Right renal cortex interstitium (tissue), 3 donors: ENCODE measurements around the gene PCDHGA8. TPM values are rescaled to one million over a fixed set of nuclear protein-coding genes. Genes with fewer than 3 reads are reported as not detected.
"Not testable (repeated sequence)": the region's sequence is repeated elsewhere in the genome, so short reads cannot be mapped to it uniquely, and the experiment has no call there.

Experiments used
- DNase-seq, 3 donors: peaks; one replicate each; pipeline ENCODE4 v3.0.0-alpha.2; 2013; ENCODE audit warnings: low read depth in 3 of 3, low spot score in 2 of 3
- polyA plus RNA-seq, 3 donors: library from polyadenylated mRNA; unstranded; fragments of 120-200 nt; gene quantifications; one replicate each; pipeline ENCODE4 v1.2.1, GENCODE V29; 2013; ENCODE audit not compliant: insufficient read length in 3 of 3

The PCDHGA8 gene
- polyA plus RNA-seq: under 1 TPM; 0.29 to 0.40 (median 0.30) TPM

- DNase-seq: no peak
These were observed at the start of gene PCDHGA8 for GRCh38 chr5:141392429-141393198. Gene PCDHGA8 (plus strand): TSS chr5:141392633. CDS start chr5:141392814, 181 bp downstream.

- DNase-seq: no peak
These were observed 49.7 kb upstream of the PCDHGA8 start for GRCh38 chr5:141342773-141343172.

DNA sequence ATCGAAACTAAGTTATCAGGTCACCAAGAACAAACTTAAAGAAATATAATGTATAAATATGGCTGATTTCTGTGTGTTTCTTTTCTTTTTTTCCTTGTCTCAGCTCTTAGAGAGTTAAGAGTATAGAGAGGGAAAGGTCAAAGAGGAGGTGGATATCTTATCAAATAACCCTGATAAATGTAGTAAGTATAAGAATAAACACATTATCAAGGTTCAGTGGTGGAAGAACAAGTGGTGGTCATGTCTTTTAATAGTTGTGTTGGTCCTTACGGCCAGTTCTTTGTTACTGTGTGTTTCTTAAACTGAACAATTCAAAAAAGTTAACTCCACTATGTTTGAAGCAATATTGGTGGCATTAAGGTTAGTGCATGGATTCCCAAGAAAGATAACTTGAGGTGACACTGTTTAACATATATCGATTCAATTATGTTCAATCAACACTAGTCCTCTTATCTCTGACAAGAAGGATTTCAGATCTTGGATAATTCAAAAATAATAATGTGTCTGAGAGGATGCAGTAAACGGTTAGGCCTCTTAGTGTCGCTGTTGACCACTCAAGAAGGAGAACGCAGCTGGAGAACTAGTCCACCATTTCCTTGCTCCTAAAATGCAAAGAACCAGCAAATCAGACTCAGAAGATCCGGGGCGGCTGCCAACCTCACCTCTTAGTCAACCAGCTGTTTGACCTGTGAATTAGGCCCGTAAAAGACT, 49.0 kb upstream of the PCDHGA8 start, which contains the start of gene PCDHGA3:
Gene PCDHGA3, plus strand, starts transcription at position 588 of the 711 bp plus-strand sequence. CDS start 205 bp downstream, outside the sequence.
- no peak for DNase-seq

DNA sequence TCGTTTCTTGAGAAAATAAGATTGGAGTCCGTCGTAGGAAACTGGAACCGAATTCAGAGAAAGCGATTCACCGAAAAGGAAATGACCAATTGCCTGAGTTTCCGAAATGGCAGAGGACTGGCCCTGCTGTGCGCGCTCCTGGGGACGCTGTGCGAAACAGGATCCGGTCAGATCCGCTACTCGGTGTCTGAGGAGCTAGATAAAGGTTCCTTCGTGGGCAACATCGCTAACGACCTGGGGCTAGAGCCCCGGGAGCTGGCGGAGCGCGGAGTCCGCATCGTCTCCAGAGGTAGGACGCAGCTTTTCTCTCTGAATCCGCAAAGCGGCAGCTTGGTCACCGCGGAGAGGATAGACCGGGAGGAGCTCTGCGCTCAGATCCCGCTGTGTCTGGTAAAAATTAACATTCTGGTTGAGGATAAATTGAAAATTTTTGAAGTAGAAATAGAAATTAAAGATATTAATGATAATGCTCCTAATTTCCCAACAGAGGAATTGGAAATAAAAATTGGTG, 48.4 kb upstream of the PCDHGA8 start:
- DNase-seq: no peak

DNA sequence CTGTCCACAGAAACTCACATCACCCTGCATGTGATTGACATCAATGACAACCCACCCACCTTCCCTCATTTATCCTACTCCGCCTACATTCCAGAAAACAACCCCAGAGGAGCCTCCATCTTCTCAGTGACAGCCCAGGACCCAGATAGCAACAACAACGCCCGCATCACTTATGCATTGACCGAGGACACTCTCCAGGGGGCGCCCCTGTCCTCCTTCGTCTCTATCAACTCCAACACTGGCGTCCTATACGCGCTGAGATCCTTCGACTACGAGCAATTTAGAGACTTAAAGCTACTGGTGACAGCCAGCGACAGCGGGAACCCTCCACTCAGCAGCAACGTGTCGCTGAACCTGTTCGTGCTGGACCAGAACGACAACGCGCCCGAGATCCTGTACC, 47.1 kb upstream of the PCDHGA8 start:
- no peak for DNase-seq

DNA sequence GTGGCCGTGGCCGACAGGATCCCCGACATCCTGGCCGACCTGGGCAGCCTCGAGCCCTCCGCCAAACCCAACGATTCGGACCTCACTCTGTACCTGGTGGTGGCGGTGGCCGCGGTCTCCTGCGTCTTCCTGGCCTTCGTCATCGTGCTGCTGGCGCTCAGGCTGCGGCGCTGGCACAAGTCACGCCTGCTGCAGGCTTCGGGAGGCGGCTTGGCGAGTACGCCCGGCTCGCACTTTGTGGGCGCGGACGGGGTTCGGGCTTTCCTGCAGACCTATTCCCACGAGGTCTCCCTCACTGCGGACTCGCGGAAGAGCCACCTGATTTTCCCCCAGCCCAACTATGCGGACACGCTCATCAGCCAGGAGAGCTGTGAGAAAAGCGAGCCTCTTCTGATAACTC, 46.4 kb upstream of the PCDHGA8 start:
- DNase-seq: not testable (repeated sequence)

- DNase-seq: no peak
These were observed 42.4 kb upstream of the PCDHGA8 start, which contains the start of gene PCDHGB1 for GRCh38 chr5:141349917-141350619. Gene PCDHGB1 (plus strand): TSS chr5:141350099. CDS start chr5:141350261, 162 bp downstream.

DNA sequence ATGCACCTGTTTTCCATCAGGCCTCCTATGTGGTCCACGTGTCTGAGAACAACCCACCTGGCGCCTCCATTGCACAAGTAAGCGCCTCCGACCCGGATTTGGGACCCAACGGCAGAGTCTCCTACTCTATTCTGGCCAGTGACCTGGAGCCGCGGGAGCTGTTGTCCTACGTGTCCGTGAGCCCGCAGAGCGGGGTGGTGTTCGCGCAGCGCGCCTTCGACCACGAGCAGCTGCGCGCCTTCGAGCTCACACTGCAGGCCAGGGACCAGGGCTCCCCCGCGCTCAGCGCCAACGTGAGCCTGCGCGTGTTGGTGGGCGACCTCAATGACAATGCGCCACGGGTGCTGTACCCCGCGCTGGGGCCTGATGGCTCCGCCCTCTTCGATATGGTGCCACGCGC, 40.8 kb upstream of the PCDHGA8 start:
- DNase-seq: no peak

DNA sequence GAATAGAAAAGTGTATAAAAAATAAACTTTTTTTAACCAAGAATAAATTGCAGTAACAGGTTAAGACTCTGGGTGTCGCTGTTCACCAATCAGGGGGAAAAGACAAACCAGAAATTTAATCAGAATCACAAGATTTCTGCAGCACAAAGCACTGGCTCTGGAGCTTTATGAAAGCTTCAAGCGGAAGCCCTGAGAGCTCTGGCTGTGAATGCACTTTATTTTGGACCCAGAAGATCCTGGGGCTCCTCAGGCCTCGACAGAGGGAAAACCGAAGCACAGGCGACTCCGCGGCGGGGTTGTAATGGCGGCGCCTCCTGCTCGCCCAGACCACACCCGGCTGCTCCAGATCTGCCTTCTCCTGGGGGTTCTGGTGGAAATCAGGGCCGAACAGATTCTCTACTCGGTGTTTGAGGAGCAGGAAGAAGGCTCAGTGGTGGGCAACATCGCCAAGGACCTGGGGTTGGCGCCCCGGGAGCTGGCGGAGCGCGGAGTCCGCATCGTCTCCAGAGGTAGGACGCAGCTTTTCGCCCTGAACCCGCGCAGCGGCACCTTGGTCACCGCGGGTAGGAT, 37.4 kb upstream of the PCDHGA8 start, which contains the start of gene PCDHGA4:
Gene PCDHGA4, plus strand, starts transcription at position 122 of the 570 bp plus-strand sequence. Its CDS starts 87 bp downstream, at position 209.
- DNase-seq: no peak

- DNase-seq: no peak
These were observed 36.8 kb upstream of the PCDHGA8 start for GRCh38 chr5:141355641-141356040.

DNA sequence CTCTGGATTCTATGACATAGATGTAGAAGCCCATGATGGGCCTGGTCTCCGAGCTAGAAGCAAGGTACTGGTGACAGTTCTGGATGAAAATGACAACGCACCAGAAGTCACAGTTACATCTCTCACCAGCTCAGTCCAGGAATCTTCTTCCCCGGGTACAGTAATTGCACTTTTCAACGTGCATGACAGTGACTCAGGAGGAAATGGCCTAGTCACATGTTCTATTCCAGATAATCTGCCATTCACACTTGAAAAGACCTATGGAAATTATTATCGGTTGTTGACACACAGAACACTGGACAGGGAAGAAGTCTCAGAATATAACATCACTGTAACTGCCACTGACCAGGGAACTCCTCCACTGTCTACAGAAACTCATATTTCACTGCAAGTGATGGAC, 36.3 kb upstream of the PCDHGA8 start:
- DNase-seq: no peak

GRCh38 chr5:141356950-141357349, 35.5 kb upstream of the PCDHGA8 start:
- no peak for DNase-seq

DNA sequence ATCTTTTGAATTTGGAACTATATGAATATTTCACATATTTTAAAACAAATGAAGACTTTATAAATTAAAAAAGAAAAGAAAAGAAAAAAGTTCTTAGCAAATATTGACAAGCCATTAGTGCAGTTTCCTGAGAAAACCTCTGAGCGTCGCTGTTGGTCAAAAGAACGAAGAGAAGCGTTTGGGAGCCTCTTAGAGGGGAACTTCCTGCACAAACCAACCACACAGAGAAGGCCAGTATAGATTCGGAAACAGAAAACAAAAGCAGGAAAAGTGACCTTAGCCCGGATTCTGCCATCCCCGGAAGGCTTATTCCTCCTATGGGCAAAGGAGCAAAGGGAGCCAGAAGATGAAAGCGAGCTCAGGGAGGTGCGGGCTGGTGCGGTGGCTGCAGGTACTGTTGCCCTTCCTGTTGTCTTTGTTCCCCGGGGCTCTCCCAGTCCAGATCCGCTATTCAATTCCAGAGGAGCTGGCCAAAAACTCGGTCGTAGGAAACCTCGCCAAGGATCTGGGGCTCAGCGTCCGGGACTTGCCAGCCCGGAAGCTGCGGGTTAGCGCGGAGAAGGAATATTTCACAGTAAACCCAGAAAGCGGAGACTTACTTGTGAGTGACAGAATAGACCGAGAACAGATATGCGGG, 32.5 kb upstream of the PCDHGA8 start, which contains the start of gene PCDHGB2:
Gene PCDHGB2, plus strand, starts transcription at position 205 of the 637 bp plus-strand sequence. Its CDS starts 142 bp downstream, at position 347.
- no peak for DNase-seq

- DNase-seq: no peak
These were observed 31.7 kb upstream of the PCDHGA8 start for GRCh38 chr5:141360685-141361084.

- DNase-seq: no peak
These were observed 29.7 kb upstream of the PCDHGA8 start for GRCh38 chr5:141362719-141363118.

DNA sequence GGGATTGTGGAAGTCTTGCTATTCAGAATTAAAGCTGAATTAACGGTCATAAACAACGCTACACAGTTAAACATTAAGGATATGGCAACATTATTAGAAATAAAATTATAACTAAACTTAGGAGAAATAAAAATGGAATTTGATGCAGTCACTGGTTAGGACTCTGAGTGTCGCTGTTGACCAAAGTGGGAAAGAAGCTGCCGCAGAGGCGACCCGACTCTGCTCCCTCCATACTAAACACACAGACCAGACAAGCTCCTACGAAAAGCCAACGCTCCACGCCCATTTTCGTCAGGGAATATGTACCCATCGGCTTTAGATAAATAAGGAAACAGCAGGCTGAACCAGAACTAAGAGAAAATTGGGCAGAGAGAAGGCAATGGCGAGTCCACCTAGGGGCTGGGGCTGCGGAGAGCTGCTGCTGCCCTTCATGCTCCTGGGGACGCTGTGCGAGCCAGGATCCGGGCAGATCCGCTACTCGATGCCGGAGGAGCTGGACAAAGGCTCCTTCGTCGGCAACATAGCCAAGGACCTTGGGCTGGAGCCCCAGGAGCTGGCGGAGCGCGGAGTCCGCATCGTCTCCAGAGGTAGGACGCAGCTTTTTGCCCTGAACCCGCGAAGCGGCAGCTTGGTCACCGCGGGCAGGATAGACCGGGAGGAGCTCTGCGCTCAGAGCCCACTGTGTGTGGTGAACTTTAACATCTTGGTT, 28.3 kb upstream of the PCDHGA8 start, which contains the start of gene PCDHGA5:
Gene PCDHGA5, plus strand, starts transcription at position 211 of the 709 bp plus-strand sequence. Its CDS starts 169 bp downstream, at position 380.
- DNase-seq: no peak

- no peak for DNase-seq
These were observed 26.2 kb upstream of the PCDHGA8 start for GRCh38 chr5:141366016-141366896.
